Parathyroid adenoma (tissue), 2 donors: ENCODE measurements around the gene ZNF606.

Experiments used
- H2AFZ ChIP-seq: fragments of 300-600 bp; sonication (generic); one replicate; pipeline ENCODE4 v1.7.0; 2017; ENCODE audit warnings: antibody characterized with exemption, mild to moderate bottlenecking
- H3K27ac ChIP-seq: fragments of 300-600 bp; sonication (generic); one replicate; pipeline ENCODE4 v1.7.0; 2017
- H3K27me3 ChIP-seq: fragments of 300-600 bp; sonication (generic); one replicate; pipeline ENCODE4 v1.7.0; 2017; ENCODE audit warnings: low read length; ENCODE audit not compliant: control insufficient read depth, insufficient read depth
- H3K36me3 ChIP-seq: fragments of 300-600 bp; sonication (generic); one replicate; pipeline ENCODE4 v1.7.0; 2017; ENCODE audit warnings: low read length; ENCODE audit not compliant: control insufficient read depth, insufficient read depth
- H3K4me1 ChIP-seq: fragments of 300-600 bp; sonication (generic); one replicate; pipeline ENCODE4 v1.7.0; 2017; ENCODE audit warnings: control low read depth
- H3K4me2 ChIP-seq: fragments of 300-600 bp; sonication (generic); one replicate; pipeline ENCODE4 v1.7.0; 2017; ENCODE audit warnings: low read length
- H3K4me3 ChIP-seq: fragments of 300-600 bp; sonication (generic); one replicate; pipeline ENCODE4 v1.7.0; 2017; ENCODE audit warnings: low read depth, low read length
- H3K79me2 ChIP-seq: fragments of 300-600 bp; sonication (generic); one replicate; pipeline ENCODE4 v1.7.0; 2017; ENCODE audit warnings: control low read depth
- H3K9ac ChIP-seq: fragments of 300-600 bp; sonication (generic); one replicate; pipeline ENCODE4 v1.7.0; 2017; ENCODE audit warnings: mild to moderate bottlenecking
- H3K9me3 ChIP-seq: fragments of 300-600 bp; sonication (generic); one replicate; pipeline ENCODE4 v1.7.0; 2017; ENCODE audit warnings: low read length; ENCODE audit not compliant: control insufficient read depth
- TF ChIP-seq, protein P1 (sequence below): fragments of 300-600 bp; sonication (generic); IDR thresholded peaks from one replicate; pipeline ENCODE4 v1.7.0; 2017; ENCODE audit warnings: antibody characterized with exemption, mild to moderate bottlenecking
- donor health status: primary hyperparathyroidism.

The ZNF606 gene

DNA sequence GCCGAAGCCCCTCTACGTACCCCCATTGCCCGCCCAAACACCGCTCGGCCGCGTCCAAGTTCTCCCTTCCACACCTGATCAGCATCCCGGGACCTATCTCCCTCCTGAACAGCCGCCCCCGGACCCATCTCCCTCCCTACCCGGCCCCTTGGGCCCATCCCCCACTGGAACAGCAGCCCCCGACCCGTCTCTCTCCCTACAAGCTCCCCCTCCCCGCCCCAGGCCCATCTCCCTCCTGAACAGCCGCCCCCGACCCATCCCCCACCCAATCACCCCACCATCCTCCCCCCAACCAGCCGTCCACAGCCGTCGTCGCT is 31.8 kb upstream of the ZNF606 start:
- TF ChIP-seq, protein P1, sequence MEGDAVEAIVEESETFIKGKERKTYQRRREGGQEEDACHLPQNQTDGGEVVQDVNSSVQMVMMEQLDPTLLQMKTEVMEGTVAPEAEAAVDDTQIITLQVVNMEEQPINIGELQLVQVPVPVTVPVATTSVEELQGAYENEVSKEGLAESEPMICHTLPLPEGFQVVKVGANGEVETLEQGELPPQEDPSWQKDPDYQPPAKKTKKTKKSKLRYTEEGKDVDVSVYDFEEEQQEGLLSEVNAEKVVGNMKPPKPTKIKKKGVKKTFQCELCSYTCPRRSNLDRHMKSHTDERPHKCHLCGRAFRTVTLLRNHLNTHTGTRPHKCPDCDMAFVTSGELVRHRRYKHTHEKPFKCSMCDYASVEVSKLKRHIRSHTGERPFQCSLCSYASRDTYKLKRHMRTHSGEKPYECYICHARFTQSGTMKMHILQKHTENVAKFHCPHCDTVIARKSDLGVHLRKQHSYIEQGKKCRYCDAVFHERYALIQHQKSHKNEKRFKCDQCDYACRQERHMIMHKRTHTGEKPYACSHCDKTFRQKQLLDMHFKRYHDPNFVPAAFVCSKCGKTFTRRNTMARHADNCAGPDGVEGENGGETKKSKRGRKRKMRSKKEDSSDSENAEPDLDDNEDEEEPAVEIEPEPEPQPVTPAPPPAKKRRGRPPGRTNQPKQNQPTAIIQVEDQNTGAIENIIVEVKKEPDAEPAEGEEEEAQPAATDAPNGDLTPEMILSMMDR: no peak
- H3K27ac ChIP-seq: no peak overlapping the region

DNA sequence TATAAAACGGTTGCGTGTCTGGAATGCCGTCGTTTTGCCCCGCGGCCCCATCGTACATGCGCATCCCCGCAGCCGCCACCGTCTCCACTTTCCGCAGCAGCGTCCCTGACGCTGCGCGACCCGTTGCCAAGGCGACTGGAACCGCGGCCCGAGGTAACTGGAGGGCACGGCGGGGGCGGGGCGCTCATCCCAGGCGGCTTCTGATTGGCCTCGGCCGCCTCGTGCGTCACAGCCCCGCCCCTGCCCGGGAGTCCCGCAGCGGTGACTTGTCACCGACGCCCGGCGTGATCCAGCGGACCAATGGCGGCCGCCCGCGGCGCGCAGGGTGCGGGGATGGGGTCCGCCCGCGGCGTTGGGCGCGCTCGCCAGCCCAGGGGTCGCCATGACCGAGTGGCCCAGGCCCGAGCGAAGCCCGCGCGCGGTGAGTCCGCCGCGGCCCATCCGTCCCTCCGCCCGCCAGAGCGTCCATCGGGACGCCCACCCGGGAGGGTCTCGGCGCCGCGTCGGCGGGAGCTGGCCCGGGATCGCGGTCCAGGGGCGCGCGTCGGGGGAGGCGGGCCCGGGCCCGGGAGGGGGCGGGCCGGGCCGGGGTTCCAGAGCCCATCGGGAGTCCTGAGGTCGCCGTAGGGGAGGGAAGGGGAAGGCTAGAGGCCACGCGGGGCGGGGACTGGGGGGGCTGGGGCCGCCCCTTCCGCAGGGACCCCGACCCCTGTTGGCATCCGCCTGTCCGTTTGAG is 31.3 kb upstream of the ZNF606 start, which contains the start of gene ZSCAN1:
Gene ZSCAN1, plus strand, starts transcription at position 285 of the 736 bp plus-strand sequence. CDS start 3,812 bp downstream, outside the sequence.
- H3K4me1 ChIP-seq: no peaks in the 10 kb centered on the region
- no peak within 1 kb of the TSS for H3K27ac ChIP-seq

More for the DNA sequence above, 31.8 kb upstream of the ZNF606 start:
- H3K9me3 ChIP-seq: no peaks in the 10 kb centered on the region
- H2AFZ ChIP-seq: no peak overlapping the region
- no peaks in the 10 kb centered on the region for H3K79me2 ChIP-seq
- H3K4me3 ChIP-seq: peak overlapping the region; percentile 50
- H3K9ac ChIP-seq: no peak overlapping the region
- H3K36me3 ChIP-seq: no peaks in the 10 kb centered on the region
- peak overlapping the region; percentile 62 for H3K4me2 ChIP-seq
- H3K4me1 ChIP-seq: no peaks in the 10 kb centered on the region
- H3K27me3 ChIP-seq: no peaks in the 10 kb centered on the region

DNA sequence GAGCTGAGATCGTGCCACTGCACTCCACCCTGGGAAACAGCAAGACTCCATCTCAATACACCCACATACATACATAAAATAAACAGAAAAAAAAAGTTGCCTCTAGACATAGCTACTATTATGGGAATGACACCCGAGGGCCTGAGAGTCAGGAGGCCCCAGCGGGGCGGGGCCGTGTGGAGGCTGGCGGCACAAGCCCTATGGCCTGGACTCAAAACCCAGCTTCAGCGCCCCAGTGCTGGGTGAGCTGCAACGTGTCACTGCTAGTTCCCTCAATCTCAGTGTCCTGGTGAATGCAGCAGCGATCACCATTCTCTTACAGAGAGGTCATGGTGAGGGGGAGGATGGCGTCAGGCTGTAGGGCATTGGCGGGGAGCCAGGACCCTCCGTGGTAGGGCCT is 22.0 kb upstream of the ZNF606 start:
- Histone ChIP-seq H3K4me2 (no peak overlapping the region), H3K4me3 (no peak overlapping the region), H3K79me2 (no peaks in the 10 kb centered on the region), H3K9me3 (no peaks in the 10 kb centered on the region), H3K9ac (no peak overlapping the region), H3K36me3 (no peaks in the 10 kb centered on the region), H2AFZ (no peak overlapping the region), H3K27ac (no peak overlapping the region), H3K4me1 (no peaks in the 10 kb centered on the region), H3K27me3 (no peaks in the 10 kb centered on the region)
- TF ChIP-seq, protein P1: no peak

More for the DNA sequence above, 31.3 kb upstream of the ZNF606 start, which contains the start of gene ZSCAN1:
- H2AFZ ChIP-seq: peak within 1 kb of the TSS; percentile 75
- H3K9me3 ChIP-seq: no peaks in the 10 kb centered on the region
- TF ChIP-seq, protein P1: no peak
- H3K9ac ChIP-seq: no peak within 1 kb of the TSS
- no peaks in the 10 kb centered on the region for H3K27me3 ChIP-seq
- peak within 1 kb of the TSS; percentile 50 for H3K4me3 ChIP-seq
- H3K79me2 ChIP-seq: no peaks in the 10 kb centered on the region
- H3K4me2 ChIP-seq: peak within 1 kb of the TSS; percentile 68
- H3K36me3 ChIP-seq: no peaks in the 10 kb centered on the region

- no peaks in the 10 kb centered on the region for H3K4me1 ChIP-seq
Measured at GRCh38 chr19:58022283-58022660, 19.7 kb upstream of the ZNF606 start.

More at GRCh38 chr19:58022283-58022660, 19.7 kb upstream of the ZNF606 start:
- H3K27ac ChIP-seq: no peak overlapping the region
- H3K4me2 ChIP-seq: no peak overlapping the region
- no peaks in the 10 kb centered on the region for H3K79me2 ChIP-seq
- no peak overlapping the region for H3K4me3 ChIP-seq
- no peak overlapping the region for H2AFZ ChIP-seq
- no peaks in the 10 kb centered on the region for H3K9me3 ChIP-seq
- H3K27me3 ChIP-seq: no peaks in the 10 kb centered on the region
- no peak overlapping the region for H3K9ac ChIP-seq
- H3K36me3 ChIP-seq: no peaks in the 10 kb centered on the region
- TF ChIP-seq, protein P1: no peak
